NCI-H1694 (cell line): Measurements from ENCODE around the gene RAD51D.
"Not testable (repeated sequence)": the region's sequence is repeated elsewhere in the genome, so short reads cannot be mapped to it uniquely, and the experiment has no call there.

Experiments used
- DNase-seq: peaks from one replicate; lab custom pipeline; 2025; lab: John Stamatoyannopoulos, UW

RAD51D gene

DNA sequence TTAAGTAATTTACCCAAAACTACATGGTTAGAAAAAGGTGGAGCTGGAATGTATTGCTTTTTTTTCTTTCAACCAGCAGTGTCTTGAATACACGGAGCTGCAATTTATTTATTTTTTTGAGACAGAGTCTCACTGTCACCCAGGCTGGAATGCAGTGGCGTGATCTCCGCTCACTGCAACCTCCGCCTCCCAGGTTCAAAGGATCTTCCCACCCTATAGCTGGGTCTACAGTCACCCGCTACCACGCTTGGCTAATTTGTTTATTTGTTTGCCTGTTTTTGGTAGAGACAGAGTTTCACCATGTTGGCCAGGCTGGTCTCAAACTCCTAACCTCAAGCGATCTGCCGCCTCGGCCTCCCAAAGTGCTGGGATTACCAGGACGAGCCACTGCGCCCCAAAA is 29.0 kb downstream of the RAD51D start:
- not testable (repeated sequence) for DNase-seq

- no peak for DNase-seq
Measured at GRCh38 chr17:35089586-35090296, 29.9 kb downstream of the RAD51D start.

- peak; percentile 30 for DNase-seq
Measured at GRCh38 chr17:35088881-35089585, 30.6 kb downstream of the RAD51D start.

DNA sequence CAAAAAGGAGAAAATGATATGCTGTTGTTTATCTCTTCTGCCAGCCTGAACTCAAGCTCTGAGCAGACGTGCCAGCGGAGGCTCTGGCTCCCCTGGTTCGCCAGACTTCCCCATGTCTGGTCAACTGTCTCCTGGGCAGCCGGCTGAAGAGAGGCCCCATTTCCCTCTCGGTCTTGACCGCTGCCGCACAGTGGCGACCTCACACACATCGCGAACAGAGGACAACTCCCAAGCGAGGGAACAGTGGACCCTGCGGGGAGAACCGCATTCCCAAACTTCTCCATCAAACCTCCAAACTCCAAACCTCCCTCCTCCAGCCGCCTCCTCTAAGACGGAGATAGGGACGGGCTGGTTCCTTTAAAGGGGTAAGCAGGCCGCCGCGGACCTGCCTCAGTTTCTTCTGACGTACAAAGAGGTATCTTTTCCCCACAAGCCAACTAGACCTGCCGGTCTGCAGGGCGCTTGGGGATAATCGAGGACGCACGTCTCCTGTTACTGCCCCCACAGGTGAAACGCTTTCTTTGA is 31.2 kb downstream of the RAD51D start:
- DNase-seq = no peak

GRCh38 chr17:35087731-35088355 is 31.8 kb downstream of the RAD51D start:
- DNase-seq = no peak

DNA sequence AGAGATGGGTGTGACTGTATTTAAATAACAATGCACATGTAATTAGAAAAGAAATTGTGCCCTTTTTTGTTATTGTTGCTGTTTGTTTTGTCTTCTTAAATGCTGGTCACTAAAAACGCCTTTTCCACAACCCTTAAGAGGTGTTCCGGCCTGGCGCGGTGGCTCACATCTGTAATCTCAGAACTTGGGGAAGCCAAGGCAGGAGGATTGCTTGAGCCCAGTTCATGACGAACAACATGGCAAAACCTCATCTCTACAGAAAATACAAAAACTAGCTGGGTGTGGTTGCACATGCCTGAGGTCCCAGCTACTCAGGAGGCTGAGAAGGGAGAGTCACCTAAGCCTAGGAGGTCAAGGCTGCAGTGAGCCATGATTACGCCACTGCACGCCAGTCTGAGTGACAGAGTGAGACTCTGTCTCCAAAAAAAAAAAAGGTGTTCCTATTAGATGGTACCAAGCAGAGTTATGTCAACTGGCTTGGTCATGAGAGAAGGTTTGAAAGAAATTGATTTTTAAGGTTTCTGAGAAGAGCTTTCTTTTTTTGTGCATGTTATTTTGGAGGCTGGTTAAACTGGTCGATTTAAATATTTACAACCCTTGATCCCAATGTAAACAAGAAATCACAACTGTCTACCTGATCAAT is 32.6 kb downstream of the RAD51D start:
- DNase-seq = no peak

DNA sequence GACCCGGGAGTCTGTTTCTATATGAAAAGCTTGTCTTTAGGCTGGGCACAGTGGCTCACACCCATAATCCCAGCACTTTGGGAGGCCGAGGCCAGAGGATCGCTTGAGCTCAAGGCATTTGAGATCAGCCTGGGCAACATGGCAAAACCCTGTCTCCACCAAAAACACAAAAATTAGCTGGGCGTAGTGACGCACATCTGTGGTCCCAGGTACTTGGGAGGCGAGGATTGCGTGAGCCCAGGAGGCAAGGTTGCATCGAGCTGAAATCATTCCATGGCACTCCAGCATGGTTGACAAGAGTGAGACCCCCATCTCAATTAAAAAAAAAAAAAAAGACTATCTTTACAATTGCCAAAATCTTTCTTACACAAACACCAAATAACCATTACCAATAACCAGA is 33.5 kb downstream of the RAD51D start:
- DNase-seq = no peak

DNA sequence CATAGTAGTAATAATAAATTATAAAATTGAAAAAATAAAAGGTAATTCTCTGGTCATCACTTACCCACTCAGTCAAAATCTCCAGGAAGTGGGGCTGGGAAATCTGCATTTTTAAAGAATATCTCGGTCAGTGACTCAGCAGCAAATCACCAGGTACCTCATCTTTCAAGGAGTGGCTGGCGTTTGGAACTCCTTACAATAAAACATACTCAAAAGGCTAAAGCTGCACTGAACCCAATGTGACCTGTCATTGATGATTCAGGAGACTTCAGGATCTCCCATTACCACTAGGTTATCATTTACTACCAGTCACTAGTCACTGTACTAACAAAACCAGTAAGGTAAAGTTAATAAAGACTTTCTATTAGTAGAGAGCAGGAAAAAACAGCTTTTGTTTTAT is 34.7 kb downstream of the RAD51D start:
- DNase-seq = no peak

GRCh38 chr17:35083071-35083470 is 36.6 kb downstream of the RAD51D start:
- DNase-seq = no peak

- DNase-seq = peak; percentile 63
Measured at GRCh38 chr17:35082073-35082657, 37.5 kb downstream of the RAD51D start.

DNA sequence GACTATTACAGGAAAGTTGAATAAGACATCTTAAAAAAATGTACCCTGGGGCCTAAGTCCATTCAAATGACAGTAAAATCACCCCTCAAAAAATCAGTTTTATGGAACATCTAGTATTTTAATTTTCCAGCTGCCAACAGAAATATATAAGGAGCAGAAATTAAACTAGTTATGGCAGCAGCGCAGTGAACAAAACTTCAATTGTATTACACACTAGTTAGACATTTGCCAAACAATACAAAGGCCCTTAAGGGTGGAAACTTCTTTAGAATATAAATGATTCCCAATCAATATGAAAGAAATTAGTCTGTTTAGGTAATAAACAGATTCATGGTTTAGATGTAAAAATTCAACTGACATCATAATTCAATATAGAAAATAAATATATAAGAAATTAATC is 38.0 kb downstream of the RAD51D start:
- no peak for DNase-seq

- DNase-seq = no peak
Measured at GRCh38 chr17:35080536-35080935, 39.1 kb downstream of the RAD51D start.

DNA sequence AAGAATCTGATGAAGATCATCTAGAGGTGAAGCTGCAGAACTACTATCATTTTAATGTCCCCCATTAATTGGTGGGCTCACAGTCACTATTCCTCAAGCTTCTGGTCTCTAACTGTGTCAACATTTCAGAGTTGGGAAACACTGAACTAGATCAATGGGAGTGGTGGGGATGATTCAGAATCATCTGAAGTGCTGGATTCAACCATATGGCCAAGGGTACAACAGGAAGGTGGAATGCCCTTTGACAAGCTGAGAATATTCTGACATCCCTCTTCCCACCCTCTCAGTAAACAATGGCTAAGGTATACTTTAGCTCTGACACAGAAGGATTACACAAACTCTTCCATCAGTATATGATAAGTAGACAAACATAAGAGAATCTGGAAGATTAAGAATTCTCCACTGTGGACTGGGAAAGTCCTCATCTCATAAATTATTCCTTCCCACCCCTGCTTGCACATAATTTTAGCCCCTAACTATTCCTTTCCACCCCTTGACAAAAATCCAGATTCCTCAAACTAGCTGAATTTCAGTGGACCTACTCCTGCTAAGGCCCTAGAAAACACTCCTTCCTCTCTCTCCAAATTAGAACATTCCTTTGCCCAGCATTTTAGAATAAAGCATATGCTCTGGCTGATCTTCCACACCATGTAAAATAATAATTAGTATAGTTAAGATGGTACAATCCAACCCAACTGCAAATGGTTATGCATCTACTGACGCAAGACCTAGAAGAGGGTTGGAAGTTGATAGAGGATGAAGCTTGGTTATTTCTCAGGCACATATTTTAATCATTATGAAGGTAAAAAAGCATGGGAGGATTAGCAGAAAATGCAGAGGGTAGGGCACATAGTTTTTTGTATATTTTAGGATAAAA is 39.9 kb downstream of the RAD51D start:
- DNase-seq = no peak

DNA sequence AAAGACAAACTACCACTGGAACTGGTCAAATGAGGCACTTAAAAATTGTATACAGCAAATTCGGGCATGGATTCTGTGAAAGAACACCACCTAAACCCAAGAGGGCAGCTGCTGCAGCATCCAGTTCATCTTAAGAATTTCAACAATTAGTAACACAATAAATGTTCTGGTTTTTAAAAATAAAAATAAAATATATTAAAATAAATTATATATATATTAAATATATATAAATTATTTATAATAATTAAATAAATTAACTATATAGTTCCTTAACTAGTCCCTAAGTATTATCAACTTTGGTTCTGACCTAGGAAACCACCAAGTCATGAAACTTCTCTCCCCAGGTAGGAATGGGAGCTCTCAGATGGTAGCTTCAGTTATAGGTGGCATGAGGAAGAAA is 42.8 kb downstream of the RAD51D start:
- no peak for DNase-seq

GRCh38 chr17:35074711-35075707 is 44.7 kb downstream of the RAD51D start:
- DNase-seq = no peak

DNA sequence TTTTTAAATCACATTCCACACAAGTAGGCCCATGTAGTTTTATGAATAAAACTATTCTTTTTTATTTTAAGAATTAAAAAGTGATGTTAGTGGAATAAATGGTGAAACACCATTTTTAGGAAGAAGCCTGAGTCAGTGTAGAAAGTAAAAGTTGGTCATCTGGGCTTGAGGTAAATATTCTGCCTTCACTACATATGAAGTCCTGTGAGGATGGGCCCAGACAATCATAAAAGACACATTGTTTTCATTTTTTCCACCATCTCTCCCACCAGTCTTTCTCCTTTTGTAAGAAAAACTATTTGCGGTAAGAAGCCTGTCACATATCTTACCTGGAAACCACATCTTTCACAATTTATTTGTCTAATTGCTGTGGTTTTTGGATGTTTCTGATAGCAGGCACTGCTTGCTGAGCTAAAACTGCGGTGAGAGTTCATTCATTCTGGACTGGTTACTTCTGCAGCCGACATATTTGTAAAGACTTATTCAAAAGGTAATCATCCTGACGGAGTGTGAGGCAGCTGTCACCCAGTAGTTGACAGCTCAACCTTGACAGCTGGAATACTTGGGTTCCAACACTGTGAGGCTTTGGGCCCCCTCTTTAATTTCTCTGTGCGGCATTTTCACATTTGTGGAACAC is 45.6 kb downstream of the RAD51D start:
- DNase-seq = no peak

DNA sequence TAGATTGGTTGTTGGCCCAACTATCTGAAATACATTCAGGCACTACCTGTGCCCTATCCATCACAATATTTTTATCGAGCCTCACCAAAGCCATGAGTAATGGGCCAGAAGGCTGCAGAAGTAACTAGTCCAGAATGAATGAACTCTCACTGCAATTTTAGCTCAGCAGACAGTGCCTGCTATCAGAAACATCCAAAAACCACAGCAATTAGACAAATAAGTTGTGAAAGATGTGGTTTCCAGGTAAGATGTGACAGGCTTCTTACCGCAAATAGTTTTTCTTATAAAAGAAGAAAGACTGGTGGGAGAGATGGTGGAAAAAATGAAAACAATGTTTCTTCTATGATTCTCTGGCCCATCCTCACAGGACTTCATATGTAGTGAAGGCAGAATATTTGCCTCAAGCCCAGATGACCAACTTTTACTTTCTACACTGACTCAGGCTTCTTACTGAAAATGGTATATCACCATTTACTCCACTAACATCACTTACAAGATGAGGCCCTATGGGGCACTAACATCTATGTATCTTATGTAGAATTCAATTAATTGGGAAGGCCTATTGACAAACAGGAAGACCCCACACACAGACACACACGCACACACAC is 46.4 kb downstream of the RAD51D start:
- no peak for DNase-seq

GRCh38 chr17:35069311-35069710 is 50.3 kb downstream of the RAD51D start:
- no peak for DNase-seq

DNA sequence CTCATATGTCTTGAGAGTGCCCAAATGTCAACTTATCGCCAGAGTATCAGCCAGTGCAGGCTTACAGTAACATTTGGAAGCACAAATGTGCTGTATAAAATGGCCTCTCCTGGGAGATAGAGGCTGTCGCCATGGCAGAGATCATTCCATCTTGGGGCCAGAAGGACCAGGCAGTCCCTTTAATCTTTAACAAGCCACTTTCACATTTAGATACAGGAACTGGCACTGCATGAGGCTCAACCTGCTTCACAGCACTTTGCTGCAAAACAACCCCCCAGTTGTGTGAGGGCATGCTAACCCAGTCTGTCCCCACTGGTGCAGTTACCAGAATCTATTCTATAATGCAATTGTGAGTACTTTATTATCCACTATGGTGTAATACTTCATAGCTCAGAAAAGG is 51.4 kb downstream of the RAD51D start:
- DNase-seq = no peak
